SK-N-SH (cell line): Measurements from ENCODE around the gene CIC. TPM values are rescaled to one million over a fixed set of nuclear protein-coding genes. Genes with fewer than 3 reads are reported as not detected.

ENCODE experiments used
- CTCF ChIA-PET: fragments of 300-600, 350-600 bp; formaldehyde crosslinking; extraction: SDS; loops from one replicate; lab custom pipeline; 2021; lab: Yijun Ruan, JAX
- POLR2A ChIA-PET: fragments of 350-600 bp; sonication (Branson Sonifier 250); formaldehyde crosslinking; extraction: SDS; loops from one replicate; lab custom pipeline; 2020; ENCODE audit warnings: antibody characterized with exemption, inconsistent platforms; lab: Yijun Ruan, JAX
- DNase-seq: peaks from one replicate; pipeline ENCODE4 v3.0.0; 2012
- H2AFZ ChIP-seq: fragments of 200-600 bp; sonication (generic); 2 replicates; pipeline ENCODE4 v1.8.1; 2016; ENCODE audit warnings: antibody characterized with exemption, mild to moderate bottlenecking, low read depth
- H3F3A ChIP-seq: fragments of 200-600 bp; sonication (generic); replicated peaks from 2 replicates; pipeline ENCODE3; 2016; ENCODE audit warnings: antibody characterized with exemption, mild to moderate bottlenecking; ENCODE audit not compliant: insufficient read depth
- H3K27ac ChIP-seq, 2 experiments: fragments of 200-500 bp in 1 of 2; fragments of 200-600 bp in 1 of 2; sonication (Bioruptor generic) in 1 of 2; sonication (generic), shearing (Covaris generic) in 1 of 2; 2 replicates each; pipeline versions ENCODE4 v1.5.1 to v1.6.1; 2014 to 2016; ENCODE audit warnings: low read depth in 2 of 2, inconsistent platforms in 1 of 2, low read length in 1 of 2, mild to moderate bottlenecking in 1 of 2, mixed read lengths in 1 of 2
- H3K27me3 ChIP-seq: fragments of 200-600 bp; sonication (generic), shearing (Covaris generic); 2 replicates; pipeline ENCODE4 v1.6.1; 2016; ENCODE audit warnings: mixed run types; ENCODE audit not compliant: insufficient read depth
- H3K36me3 ChIP-seq, 2 experiments: fragments of 200-500 bp in 1 of 2; fragments of 200-600 bp in 1 of 2; sonication (Bioruptor generic) in 1 of 2; sonication (generic) in 1 of 2; replicated peaks in 1 of 2; 2 replicates each; pipeline versions ENCODE3 to v1.5.1; 2014 to 2016; ENCODE audit warnings: low read length in 1 of 2, mild to moderate bottlenecking in 1 of 2; ENCODE audit not compliant: insufficient read depth in 2 of 2, control insufficient read depth in 1 of 2
- H3K4me1 ChIP-seq, 2 experiments: fragments of 200-500 bp in 1 of 2; fragments of 200-600 bp in 1 of 2; sonication (Bioruptor generic) in 1 of 2; sonication (generic), shearing (Covaris generic) in 1 of 2; 2 replicates each; pipeline versions ENCODE4 v1.5.1 to v1.6.1; 2014 to 2016; ENCODE audit warnings: low read depth in 1 of 2, low read length in 1 of 2, mixed run types in 1 of 2; ENCODE audit not compliant: insufficient read depth in 2 of 2, control insufficient read depth in 1 of 2
- H3K4me2 ChIP-seq: fragments of 200-600 bp; sonication (generic), shearing (Covaris generic); 2 replicates; pipeline ENCODE4 v1.6.1; 2017; ENCODE audit warnings: mixed run types
- H3K4me3 ChIP-seq, 2 experiments: fragments of 200-500 bp in 1 of 2; fragments of 200-600 bp in 1 of 2; sonication (Bioruptor generic) in 1 of 2; sonication (generic), shearing (Covaris generic) in 1 of 2; 2 replicates each; pipeline versions ENCODE4 v1.5.1 to v1.8.1; 2014 to 2016; ENCODE audit warnings: low read depth in 2 of 2, inconsistent platforms in 1 of 2, low read length in 1 of 2, mild to moderate bottlenecking in 1 of 2, mixed read lengths in 1 of 2, moderate library complexity in 1 of 2
- H3K79me2 ChIP-seq: fragments of 200-600 bp; sonication (generic); 2 replicates; pipeline ENCODE4 v1.8.1; 2017; ENCODE audit warnings: mild to moderate bottlenecking; ENCODE audit not compliant: insufficient read depth
- H3K9ac ChIP-seq: fragments of 200-600 bp; sonication (generic); 2 replicates; pipeline ENCODE4 v1.6.1; 2017; ENCODE audit warnings: mixed run types
- H3K9me2 ChIP-seq: fragments of 200-600 bp; sonication (generic); 2 replicates; pipeline ENCODE4 v1.6.1; 2017; ENCODE audit warnings: mixed run types
- H3K9me3 ChIP-seq: fragments of 200-600 bp; sonication (generic); 2 replicates; pipeline ENCODE4 v1.6.1; 2017; ENCODE audit warnings: mixed run types, mild to moderate bottlenecking, moderate library complexity
- H4K20me1 ChIP-seq: fragments of 200-600 bp; sonication (generic); 2 replicates; pipeline ENCODE4 v1.6.1; 2017; ENCODE audit warnings: mild to moderate bottlenecking, mixed run types; ENCODE audit not compliant: insufficient read depth
- CHD2 ChIP-seq: fragments of 150-350 bp; IDR thresholded peaks from 2 replicates; pipeline ENCODE4 v1.6.1; 2018; ENCODE audit warnings: low read length; ENCODE audit not compliant: partially characterized antibody
- CTCF ChIP-seq: fragments of 200-600 bp; sonication (generic); IDR thresholded peaks from 2 replicates; pipeline ENCODE4 v1.6.1; 2017; ENCODE audit warnings: antibody characterized with exemption, mild to moderate bottlenecking, moderate library complexity
- EP300 ChIP-seq, 2 experiments: IDR thresholded peaks; 2 replicates each; pipeline versions ENCODE4 v1.4.0 to v1.6.1; 2012; ENCODE audit warnings: borderline replicate concordance in 1 of 2, low read depth in 1 of 2, low read length in 1 of 2
- GABPA ChIP-seq: IDR thresholded peaks from 2 replicates; pipeline ENCODE4 v1.4.0; 2012; ENCODE audit warnings: low read depth, mild to moderate bottlenecking
- GATA2 ChIP-seq: sonication (generic); formaldehyde crosslinking; IDR thresholded peaks from 2 replicates; pipeline ENCODE4 v1.5.0; 2020; ENCODE audit warnings: mild to moderate bottlenecking, missing genetic modification reagents
- MEF2A ChIP-seq: IDR thresholded peaks from 2 replicates; pipeline ENCODE4 v1.4.0; 2012; ENCODE audit warnings: low read depth, borderline replicate concordance
- POLR2AphosphoS5 ChIP-seq: IDR thresholded peaks from 2 replicates; pipeline ENCODE4 v1.6.1; 2012; ENCODE audit warnings: low read depth, low read length
- RAD21 ChIP-seq: IDR thresholded peaks from 2 replicates; pipeline ENCODE4 v1.6.1; 2012; ENCODE audit warnings: mild to moderate bottlenecking, low read length
- SMC3 ChIP-seq: IDR thresholded peaks from 2 replicates; pipeline ENCODE4 v1.6.1; 2012; ENCODE audit warnings: low read depth, low read length, improper control_type of control experiment
- TAF1 ChIP-seq: IDR thresholded peaks from 2 replicates; pipeline ENCODE4 v1.6.1; 2012; ENCODE audit warnings: low read depth, mild to moderate bottlenecking, low read length, moderate library complexity, borderline replicate concordance
- ZBTB33 ChIP-seq: IDR thresholded peaks from 2 replicates; pipeline ENCODE4 v1.4.0; 2012; ENCODE audit warnings: low read depth, borderline replicate concordance
- WGBS: methylation state at CpG from one replicate; pipeline ENCODE4 v1.1.6; 2017; ENCODE audit warnings: low lambda C conversion rate; 5-methylcytosine and 5-hydroxymethylcytosine counted together
- polyA plus RNA-seq, 3 experiments: library from polyadenylated mRNA; depleted of rRNA; stranded (reverse); fragments of >200 nt; gene quantifications; 2 replicates each; pipeline ENCODE4 v1.2.3, GENCODE V29; 2012
- TF ChIP-seq, protein P1 (sequence below): IDR thresholded peaks from 2 replicates; pipeline ENCODE4 v1.6.1; 2012; ENCODE audit warnings: mild to moderate bottlenecking, low read depth, low read length, moderate library complexity

The CIC gene
- polyA plus RNA-seq, 1 of the 3 experiments (the other 2 are of a cell fraction): 16.9 TPM

GRCh38 chr19:42249769-42250168 lies 19.3 kb upstream of the CIC start:
- 86% methylated on average over 6 of the region's 6 CpGs for WGBS
- TF ChIP-seq GATA2 (CRISPR knock-in tag) (no peak), GABPA (no peak), CTCF (no peak), MEF2A (no peak), RAD21 (no peak), CHD2 (no peak), SMC3 (no peak), TAF1 (no peak), POLR2AphosphoS5 (no peak), ZBTB33 (no peak), EP300 (IDR thresholded peaks at IDR 0.05; ENCODE audit: borderline replicate concordance in 1 of 2, low read depth in 1 of 2, low read length in 1 of 2) (no peak)
- TF ChIP-seq, protein P1, sequence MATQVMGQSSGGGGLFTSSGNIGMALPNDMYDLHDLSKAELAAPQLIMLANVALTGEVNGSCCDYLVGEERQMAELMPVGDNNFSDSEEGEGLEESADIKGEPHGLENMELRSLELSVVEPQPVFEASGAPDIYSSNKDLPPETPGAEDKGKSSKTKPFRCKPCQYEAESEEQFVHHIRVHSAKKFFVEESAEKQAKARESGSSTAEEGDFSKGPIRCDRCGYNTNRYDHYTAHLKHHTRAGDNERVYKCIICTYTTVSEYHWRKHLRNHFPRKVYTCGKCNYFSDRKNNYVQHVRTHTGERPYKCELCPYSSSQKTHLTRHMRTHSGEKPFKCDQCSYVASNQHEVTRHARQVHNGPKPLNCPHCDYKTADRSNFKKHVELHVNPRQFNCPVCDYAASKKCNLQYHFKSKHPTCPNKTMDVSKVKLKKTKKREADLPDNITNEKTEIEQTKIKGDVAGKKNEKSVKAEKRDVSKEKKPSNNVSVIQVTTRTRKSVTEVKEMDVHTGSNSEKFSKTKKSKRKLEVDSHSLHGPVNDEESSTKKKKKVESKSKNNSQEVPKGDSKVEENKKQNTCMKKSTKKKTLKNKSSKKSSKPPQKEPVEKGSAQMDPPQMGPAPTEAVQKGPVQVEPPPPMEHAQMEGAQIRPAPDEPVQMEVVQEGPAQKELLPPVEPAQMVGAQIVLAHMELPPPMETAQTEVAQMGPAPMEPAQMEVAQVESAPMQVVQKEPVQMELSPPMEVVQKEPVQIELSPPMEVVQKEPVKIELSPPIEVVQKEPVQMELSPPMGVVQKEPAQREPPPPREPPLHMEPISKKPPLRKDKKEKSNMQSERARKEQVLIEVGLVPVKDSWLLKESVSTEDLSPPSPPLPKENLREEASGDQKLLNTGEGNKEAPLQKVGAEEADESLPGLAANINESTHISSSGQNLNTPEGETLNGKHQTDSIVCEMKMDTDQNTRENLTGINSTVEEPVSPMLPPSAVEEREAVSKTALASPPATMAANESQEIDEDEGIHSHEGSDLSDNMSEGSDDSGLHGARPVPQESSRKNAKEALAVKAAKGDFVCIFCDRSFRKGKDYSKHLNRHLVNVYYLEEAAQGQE: no peak
- TF ChIP-seq, all 33 proteins: peak for 0
- no peak overlapping the region for H2AFZ ChIP-seq
- POLR2A ChIA-PET: no interaction called here
- peak overlapping the region; percentile 98; the same call in 1 of the 2 replicates for H3K4me2 ChIP-seq
- peaks cover 69% of the 10 kb centered on the region for H3K79me2 ChIP-seq
- H3K4me1 ChIP-seq: peaks cover 30 to 46% of the 10 kb centered on the region in 2 experiments
- peaks cover 46% of the 10 kb centered on the region for H3F3A ChIP-seq
- H4K20me1 ChIP-seq: peaks cover 69% of the 10 kb centered on the region
- H3K9ac ChIP-seq: peak overlapping the region; percentile 57; the same call in 1 of the 2 replicates
- CTCF ChIA-PET: interaction anchor here (1.4 to 14.8 kb wide), 2 partner anchors 30 to 45 kb away, joined by 3 to 205 read pairs; no protein-coding TSS in a partner anchor
- peaks cover 10 to 23% of the 10 kb centered on the region in 2 experiments for H3K36me3 ChIP-seq
- H3K9me2 ChIP-seq: no peaks in the 10 kb centered on the region
- H3K27me3 ChIP-seq: no peaks in the 10 kb centered on the region
- DNase-seq: no peak
- H3K9me3 ChIP-seq: no peaks in the 10 kb centered on the region
- no peak overlapping the region for H3K4me3 ChIP-seq
- H3K27ac ChIP-seq: peak overlapping the region; percentile 78 to 83
